Liver (tissue), 3 donors: ENCODE data around the gene SYTL1.

Source experiments
- JUND ChIP-seq, 2 donors: IDR thresholded peaks; 2 replicates each; pipeline ENCODE4 v1.6.1; 2016; ENCODE audit warnings: antibody characterized with exemption in 2 of 2
- RAD21 ChIP-seq, 2 donors: IDR thresholded peaks; 2 replicates each; pipeline ENCODE4 v1.6.1; 2016; ENCODE audit warnings: antibody characterized with exemption in 2 of 2, mild to moderate bottlenecking in 2 of 2
- RXRA ChIP-seq, 2 donors: IDR thresholded peaks; 2 replicates each; pipeline ENCODE4 v1.6.1; 2017 to 2018; ENCODE audit warnings: antibody characterized with exemption in 2 of 2, mild to moderate bottlenecking in 1 of 2
- SP1 ChIP-seq: IDR thresholded peaks from 2 replicates; pipeline ENCODE4 v1.6.1; 2018; ENCODE audit warnings: antibody characterized with exemption, mild to moderate bottlenecking
- YY1 ChIP-seq: IDR thresholded peaks from 2 replicates; pipeline ENCODE4 v1.6.1; 2016; ENCODE audit warnings: antibody characterized with exemption, mild to moderate bottlenecking
- TF ChIP-seq, protein P1 (sequence below): fragments of 150-350 bp; IDR thresholded peaks from 2 replicates; pipeline ENCODE4 v1.5.1; 2017; ENCODE audit warnings: improper control_type of control experiment, low read depth, low read length; ENCODE audit not compliant: missing input control
- TF ChIP-seq, protein P2 (sequence below): IDR thresholded peaks from 2 replicates; pipeline ENCODE4 v1.6.1; 2016; ENCODE audit warnings: antibody characterized with exemption, mild to moderate bottlenecking
- TF ChIP-seq, protein P3 (sequence below): IDR thresholded peaks from 2 replicates; pipeline ENCODE4 v1.6.1; 2016; ENCODE audit warnings: antibody characterized with exemption
- TF ChIP-seq, protein P4 (sequence below): IDR thresholded peaks from 2 replicates; pipeline ENCODE4 v1.6.1; 2016; ENCODE audit warnings: antibody characterized with exemption
- donor health status: healthy.
- donor health status: healthy.

DNA sequence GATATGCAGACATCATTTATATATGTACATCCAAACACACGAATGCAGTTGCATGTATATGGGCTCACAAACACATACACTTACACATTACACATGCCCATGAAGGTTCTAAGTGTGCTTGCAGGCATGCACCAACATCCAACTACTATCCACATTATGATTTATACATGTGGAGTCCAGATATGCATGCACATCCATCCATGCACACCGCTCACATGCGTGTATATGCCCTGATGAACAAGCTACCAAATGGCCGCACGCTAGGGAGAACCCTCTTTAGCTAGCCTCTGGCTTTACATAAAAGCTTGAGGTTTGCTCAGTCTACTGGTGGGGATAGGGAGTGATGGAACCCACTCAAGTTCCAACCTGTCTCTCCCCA, 59.1 kb downstream of the SYTL1 start:
- TF ChIP-seq, protein P1, sequence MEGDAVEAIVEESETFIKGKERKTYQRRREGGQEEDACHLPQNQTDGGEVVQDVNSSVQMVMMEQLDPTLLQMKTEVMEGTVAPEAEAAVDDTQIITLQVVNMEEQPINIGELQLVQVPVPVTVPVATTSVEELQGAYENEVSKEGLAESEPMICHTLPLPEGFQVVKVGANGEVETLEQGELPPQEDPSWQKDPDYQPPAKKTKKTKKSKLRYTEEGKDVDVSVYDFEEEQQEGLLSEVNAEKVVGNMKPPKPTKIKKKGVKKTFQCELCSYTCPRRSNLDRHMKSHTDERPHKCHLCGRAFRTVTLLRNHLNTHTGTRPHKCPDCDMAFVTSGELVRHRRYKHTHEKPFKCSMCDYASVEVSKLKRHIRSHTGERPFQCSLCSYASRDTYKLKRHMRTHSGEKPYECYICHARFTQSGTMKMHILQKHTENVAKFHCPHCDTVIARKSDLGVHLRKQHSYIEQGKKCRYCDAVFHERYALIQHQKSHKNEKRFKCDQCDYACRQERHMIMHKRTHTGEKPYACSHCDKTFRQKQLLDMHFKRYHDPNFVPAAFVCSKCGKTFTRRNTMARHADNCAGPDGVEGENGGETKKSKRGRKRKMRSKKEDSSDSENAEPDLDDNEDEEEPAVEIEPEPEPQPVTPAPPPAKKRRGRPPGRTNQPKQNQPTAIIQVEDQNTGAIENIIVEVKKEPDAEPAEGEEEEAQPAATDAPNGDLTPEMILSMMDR = no peak
- TF ChIP-seq JUND (IDR thresholded peaks at IDR 0.05) (no peak), YY1 (no peak), RXRA (IDR thresholded peaks at IDR 0.05) (no peak), RAD21 (IDR thresholded peaks at IDR 0.05) (no peak), SP1 (no peak)
- TF ChIP-seq, protein P2, sequence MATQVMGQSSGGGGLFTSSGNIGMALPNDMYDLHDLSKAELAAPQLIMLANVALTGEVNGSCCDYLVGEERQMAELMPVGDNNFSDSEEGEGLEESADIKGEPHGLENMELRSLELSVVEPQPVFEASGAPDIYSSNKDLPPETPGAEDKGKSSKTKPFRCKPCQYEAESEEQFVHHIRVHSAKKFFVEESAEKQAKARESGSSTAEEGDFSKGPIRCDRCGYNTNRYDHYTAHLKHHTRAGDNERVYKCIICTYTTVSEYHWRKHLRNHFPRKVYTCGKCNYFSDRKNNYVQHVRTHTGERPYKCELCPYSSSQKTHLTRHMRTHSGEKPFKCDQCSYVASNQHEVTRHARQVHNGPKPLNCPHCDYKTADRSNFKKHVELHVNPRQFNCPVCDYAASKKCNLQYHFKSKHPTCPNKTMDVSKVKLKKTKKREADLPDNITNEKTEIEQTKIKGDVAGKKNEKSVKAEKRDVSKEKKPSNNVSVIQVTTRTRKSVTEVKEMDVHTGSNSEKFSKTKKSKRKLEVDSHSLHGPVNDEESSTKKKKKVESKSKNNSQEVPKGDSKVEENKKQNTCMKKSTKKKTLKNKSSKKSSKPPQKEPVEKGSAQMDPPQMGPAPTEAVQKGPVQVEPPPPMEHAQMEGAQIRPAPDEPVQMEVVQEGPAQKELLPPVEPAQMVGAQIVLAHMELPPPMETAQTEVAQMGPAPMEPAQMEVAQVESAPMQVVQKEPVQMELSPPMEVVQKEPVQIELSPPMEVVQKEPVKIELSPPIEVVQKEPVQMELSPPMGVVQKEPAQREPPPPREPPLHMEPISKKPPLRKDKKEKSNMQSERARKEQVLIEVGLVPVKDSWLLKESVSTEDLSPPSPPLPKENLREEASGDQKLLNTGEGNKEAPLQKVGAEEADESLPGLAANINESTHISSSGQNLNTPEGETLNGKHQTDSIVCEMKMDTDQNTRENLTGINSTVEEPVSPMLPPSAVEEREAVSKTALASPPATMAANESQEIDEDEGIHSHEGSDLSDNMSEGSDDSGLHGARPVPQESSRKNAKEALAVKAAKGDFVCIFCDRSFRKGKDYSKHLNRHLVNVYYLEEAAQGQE = no peak
- TF ChIP-seq, protein P3, sequence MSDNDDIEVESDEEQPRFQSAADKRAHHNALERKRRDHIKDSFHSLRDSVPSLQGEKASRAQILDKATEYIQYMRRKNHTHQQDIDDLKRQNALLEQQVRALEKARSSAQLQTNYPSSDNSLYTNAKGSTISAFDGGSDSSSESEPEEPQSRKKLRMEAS = no peak
- TF ChIP-seq, protein P4, sequence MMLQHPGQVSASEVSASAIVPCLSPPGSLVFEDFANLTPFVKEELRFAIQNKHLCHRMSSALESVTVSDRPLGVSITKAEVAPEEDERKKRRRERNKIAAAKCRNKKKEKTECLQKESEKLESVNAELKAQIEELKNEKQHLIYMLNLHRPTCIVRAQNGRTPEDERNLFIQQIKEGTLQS = no peak
